Endothelial cell of umbilical vein (primary cell): ENCODE measurements around the gene CLBA1. TPM values are rescaled to one million over a fixed set of nuclear protein-coding genes. Genes with fewer than 3 reads are reported as not detected.

Experiments
- BruUV-seq: library from RNA; stranded (reverse); fragments of 400-500 nt; replicated peaks from 2 replicates; lab custom pipeline; 2021; lab: Mats Ljungman, UMichigan
- CTCF ChIA-PET: fragments of 300-600, 350-600 bp; sonication (Branson Sonifier 250); formaldehyde crosslinking; loops from one replicate; lab custom pipeline; 2021; ENCODE audit warnings: antibody characterized with exemption, inconsistent platforms; lab: Charles Lee
- POLR2A ChIA-PET: fragments of 300-600, 350-600 bp; sonication (Branson Sonifier 250); formaldehyde crosslinking; loops from one replicate; lab custom pipeline; 2021; ENCODE audit warnings: antibody characterized with exemption, inconsistent platforms; lab: Charles Lee
- DNase-seq: peaks from one replicate; pipeline ENCODE4 v3.0.0-alpha.2; 2011; ENCODE audit warnings: low read depth, low spot score
- FAIRE-seq: peaks from 2 replicates; lab custom pipeline; 2011; peaks lifted over from hg19 to GRCh38; lab: Jason Lieb, UNC
- H2AFZ ChIP-seq: 2 replicates; pipeline ENCODE4 v1.6.0; 2012; ENCODE audit warnings: low read depth, low read length, control low read depth, inconsistent platforms
- H3K27ac ChIP-seq: 2 replicates; pipeline ENCODE4 v1.5.1; 2011; ENCODE audit warnings: low read depth, mild to moderate bottlenecking, control low read depth, low read length, moderate library complexity; ENCODE audit not compliant: insufficient read depth
- H3K27me3 ChIP-seq, 2 experiments: 2 replicates each; pipeline versions ENCODE4 v1.6.0 to v1.6.1; 2011; ENCODE audit warnings: low read length in 2 of 2, mixed read lengths in 1 of 2; ENCODE audit not compliant: control insufficient read depth in 2 of 2, insufficient read depth in 2 of 2
- H3K36me3 ChIP-seq, 2 experiments: 2 replicates in 1 of 2; 3 replicates in 1 of 2; pipeline ENCODE4 v1.5.1; 2011; ENCODE audit warnings: low read length in 2 of 2, mild to moderate bottlenecking in 1 of 2, moderate library complexity in 1 of 2; ENCODE audit not compliant: control insufficient read depth in 2 of 2, insufficient read depth in 2 of 2; ENCODE audit errors: extremely low read depth in 1 of 2
- H3K4me1 ChIP-seq: 3 replicates; pipeline ENCODE4 v1.5.1; 2011; ENCODE audit warnings: mild to moderate bottlenecking, low read length; ENCODE audit not compliant: control insufficient read depth, insufficient read depth; ENCODE audit errors: extremely low read depth
- H3K4me2 ChIP-seq: 2 replicates; pipeline ENCODE4 v1.6.1; 2011; ENCODE audit warnings: low read length, control low read depth, mixed read lengths; ENCODE audit not compliant: insufficient read depth
- H3K4me3 ChIP-seq, 3 experiments: fragments of 200-600 bp in 1 of 3; sonication (generic), shearing (Covaris generic) in 1 of 3; replicated peaks in 1 of 3; 2 replicates each; pipeline ENCODE4 v1.5.1; 2011 to 2016; ENCODE audit warnings: control low read depth in 3 of 3, low read length in 3 of 3, mild to moderate bottlenecking in 2 of 3, inconsistent platforms in 1 of 3, low read depth in 1 of 3, moderate library complexity in 1 of 3; ENCODE audit not compliant: insufficient read depth in 1 of 3
- H3K79me2 ChIP-seq: 2 replicates; pipeline ENCODE4 v1.6.0; 2012; ENCODE audit warnings: low read length, inconsistent platforms; ENCODE audit not compliant: control insufficient read depth, insufficient read depth
- H3K9ac ChIP-seq: replicated peaks from 2 replicates; pipeline ENCODE3; 2011; ENCODE audit warnings: low read length, control low read depth; ENCODE audit not compliant: insufficient read depth; ENCODE audit errors: extremely low read depth
- H3K9me1 ChIP-seq: replicated peaks from 3 replicates; pipeline ENCODE4 v1.6.0; 2011; ENCODE audit warnings: mild to moderate bottlenecking, low read length; ENCODE audit not compliant: control insufficient read depth, insufficient read depth; ENCODE audit errors: extremely low read depth
- H3K9me3 ChIP-seq: replicated peaks from 2 replicates; pipeline ENCODE4 v1.5.1; 2012; ENCODE audit warnings: low read length, inconsistent platforms; ENCODE audit not compliant: control insufficient read depth, insufficient read depth
- H4K20me1 ChIP-seq: replicated peaks from 2 replicates; pipeline ENCODE3; 2011; ENCODE audit warnings: mild to moderate bottlenecking, low read length; ENCODE audit not compliant: control insufficient read depth, insufficient read depth; ENCODE audit errors: extremely low read depth
- CTCF ChIP-seq, 2 donors: IDR thresholded peaks; 1 replicate in 1 of 2; 2 replicates in 1 of 2; pipeline ENCODE4 v1.5.1; 2011; ENCODE audit warnings: low read length in 2 of 2, mild to moderate bottlenecking in 2 of 2, moderate library complexity in 2 of 2, control low read depth in 1 of 2, inconsistent platforms in 1 of 2, low read depth in 1 of 2; ENCODE audit not compliant: insufficient read depth in 1 of 2; ENCODE audit errors: extremely low read depth in 1 of 2
- EZH2 ChIP-seq: IDR thresholded peaks from 2 replicates; pipeline ENCODE4 v1.6.1; 2012; ENCODE audit warnings: borderline replicate concordance, low read depth, mild to moderate bottlenecking, moderate library complexity, low read length, inconsistent platforms; ENCODE audit not compliant: severe bottlenecking
- FOS ChIP-seq: IDR thresholded peaks from 2 replicates; pipeline ENCODE4 v1.6.1; 2011; ENCODE audit warnings: mild to moderate bottlenecking, low read length, moderate library complexity, borderline replicate concordance; ENCODE audit not compliant: insufficient read depth
- GATA2 ChIP-seq: IDR thresholded peaks from 2 replicates; pipeline ENCODE4 v1.7.0; 2011; ENCODE audit warnings: low read depth, mild to moderate bottlenecking, moderate library complexity, mixed read lengths, low read length; ENCODE audit not compliant: insufficient read length, insufficient read depth
- JUN ChIP-seq: IDR thresholded peaks from 2 replicates; pipeline ENCODE4 v1.6.1; 2011; ENCODE audit warnings: borderline replicate concordance, low read depth; ENCODE audit not compliant: insufficient read length, insufficient read depth
- MAX ChIP-seq: IDR thresholded peaks from 2 replicates; pipeline ENCODE4 v1.6.1; 2011; ENCODE audit not compliant: insufficient read depth, insufficient read length
- MYC ChIP-seq: IDR thresholded peaks from one replicate; pipeline ENCODE4 v1.6.1; 2011; ENCODE audit warnings: mild to moderate bottlenecking, low read depth, low read length
- POLR2A ChIP-seq: IDR thresholded peaks from 2 replicates; pipeline ENCODE4 v1.6.1; 2012; ENCODE audit warnings: low read depth, mild to moderate bottlenecking, control low read depth, low read length
- POLR2AphosphoS5 ChIP-seq: IDR thresholded peaks from 2 replicates; pipeline ENCODE4 v1.6.1; 2012; ENCODE audit warnings: low read depth, mild to moderate bottlenecking, control low read depth, low read length, moderate library complexity; ENCODE audit not compliant: insufficient read depth
- dilution Hi-C: fragments of 300-500 bp; cut with MboI; formaldehyde crosslinking; loops from one replicate; pipeline ENCODE4 v1.15.0; 2019; ENCODE audit warnings: low sequenced_read_pairs; ENCODE audit not compliant: extremely low pct_ligation_motif_present
- intact Hi-C: fragments of 100-400 bp; cut with micrococcal nuclease; formaldehyde crosslinking; loops from one replicate; pipeline ENCODE4 v1.10.0; 2022
- polyA plus RNA-seq, 4 experiments: library from polyadenylated mRNA; depleted of rRNA in 3 of 4; stranded (reverse) in 3 of 4; unstranded in 1 of 4; fragments of >200 nt; gene quantifications; 2 replicates each; pipeline versions ENCODE4 v1.2.1 to v1.2.3, GENCODE V29; 2011 to 2012; ENCODE audit warnings: missing spikeins in 1 of 4
- total RNA-seq: library from RNA; stranded (reverse); gene quantifications from 2 replicates; pipeline ENCODE4 v1.2.3, GENCODE V29; 2021

CLBA1 gene
- total and polyA plus RNA-seq, 2 donors (not counting 3 experiments of a cell fraction or from before 2014, with no cell fraction given) = 5.2 to 5.3 TPM

- no peak for TF ChIP-seq JUN
- TF ChIP-seq MYC = no peak
- no peak for TF ChIP-seq CTCF (IDR thresholded peaks at IDR 0.05; ENCODE audit: extremely low read depth in 1 of 2, insufficient read depth in 1 of 2, low read depth in 1 of 2, low read length in 2 of 2)
- no peak for TF ChIP-seq FOS
- TF ChIP-seq MAX = no peak
- no peak for TF ChIP-seq POLR2AphosphoS5
- no peak for TF ChIP-seq POLR2A
- no peak for TF ChIP-seq GATA2
- no peak for TF ChIP-seq EZH2
- BruUV-seq = no TSS peak
Observed at GRCh38 chr14:105005329-105005928, 19.8 kb downstream of the CLBA1 start.

More at GRCh38 chr14:105005329-105005928, 19.8 kb downstream of the CLBA1 start:
- H3K27ac ChIP-seq = no peak overlapping the region
- H3K27me3 ChIP-seq = no peaks in the 10 kb centered on the region
- DNase-seq (no peak), FAIRE-seq (no peak)
- H3K9me1 ChIP-seq = no peaks in the 10 kb centered on the region
- CTCF ChIA-PET = interaction anchor here (1.1 to 1.8 kb wide), 4 partner anchors 11 to 40 kb away, joined by 3 to 9 read pairs (median 4); no protein-coding TSS in a partner anchor
- POLR2A ChIA-PET = no interaction called here
- H3K9ac ChIP-seq = no peak overlapping the region
- H3K4me1 ChIP-seq = no peaks in the 10 kb centered on the region
- no peak overlapping the region for H3K4me2 ChIP-seq
- dilution Hi-C loops = no loop called here
- peaks cover 3 to 9% of the 10 kb centered on the region in 2 experiments for H3K36me3 ChIP-seq
- no peaks in the 10 kb centered on the region for H4K20me1 ChIP-seq
- H3K4me3 ChIP-seq = no peak overlapping the region
- peaks cover 14% of the 10 kb centered on the region for H3K79me2 ChIP-seq
- intact Hi-C loops = no loop called here
- no peak overlapping the region for H2AFZ ChIP-seq
- H3K9me3 ChIP-seq = no peaks in the 10 kb centered on the region
